Measurements from ENCODE around the gene CCDC9. TPM values are rescaled to one million over a fixed set of nuclear protein-coding genes. Genes with fewer than 3 reads are reported as not detected.

The CCDC9 gene
- 10 to 100 TPM; 13.2 to 33.1 (median 20.9) TPM for total RNA-seq
- 10 to 100 TPM; 16.2 to 42.8 (median 18.7) TPM for polyA plus RNA-seq

DNA sequence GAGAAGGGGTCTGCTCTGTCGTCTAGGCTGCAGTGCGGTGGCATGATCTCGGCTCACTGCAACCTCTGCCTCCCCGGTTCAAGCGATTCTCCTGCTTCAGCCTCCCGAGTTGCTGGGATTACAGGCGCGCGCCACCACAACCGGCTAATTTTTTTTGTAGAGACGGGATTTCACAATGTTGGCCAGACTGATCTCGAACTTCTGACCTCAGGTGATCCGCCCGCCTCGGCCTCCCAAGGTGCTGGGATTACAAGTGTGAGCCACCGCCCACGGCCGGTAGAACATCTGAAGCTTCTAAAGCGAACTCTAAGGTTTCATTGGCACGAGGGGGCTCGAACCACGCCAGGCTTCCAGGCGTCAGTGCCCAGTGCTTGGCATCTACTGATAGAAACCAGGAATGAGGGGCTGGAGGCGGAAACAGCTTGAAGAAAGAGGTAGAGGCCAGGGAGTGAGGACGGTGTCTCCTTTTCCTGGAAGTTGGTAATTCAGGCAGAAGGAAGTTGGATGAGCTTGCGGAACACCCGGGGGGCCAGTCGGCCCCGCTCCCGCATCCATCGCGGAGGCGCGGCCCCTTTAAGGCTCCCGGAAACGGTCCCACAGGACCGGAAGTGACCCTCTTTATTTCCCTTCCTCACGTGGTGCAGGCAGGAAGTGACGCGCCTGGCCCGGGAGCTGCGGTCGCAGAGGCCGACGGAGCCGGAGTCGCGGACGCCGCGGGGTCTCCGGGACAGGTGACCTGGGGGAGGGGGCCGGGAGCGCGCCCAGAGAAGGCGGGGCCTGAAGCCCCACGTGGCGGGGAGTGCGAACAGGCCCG, at the start of gene CCDC9:
CCDC9 (plus strand) TSS at position 647 of the 814 bp plus-strand sequence. CDS start 1,876 bp downstream, outside the sequence.
- H3K36me3 ChIP-seq = peaks cover 16 to 30% (median 26%) of the 10 kb centered on the region in 4 donors
- H3K27me3 ChIP-seq = no peaks in the 10 kb centered on the region
- no peaks in the 10 kb centered on the region for H3K9me3 ChIP-seq
- peak within 1 kb of the TSS; percentile 88 to 98 (median 92) for H3K27ac ChIP-seq
- intact Hi-C loops (cut with DNase I) = no loop called here
- 12 to 16% methylated on average over 60 of the region's 60 CpGs for WGBS, 2 donors
- H3K4me1 ChIP-seq = peaks cover 0 to 35% (median 30%) of the 10 kb centered on the region in 4 donors
- TF ChIP-seq, protein P1, sequence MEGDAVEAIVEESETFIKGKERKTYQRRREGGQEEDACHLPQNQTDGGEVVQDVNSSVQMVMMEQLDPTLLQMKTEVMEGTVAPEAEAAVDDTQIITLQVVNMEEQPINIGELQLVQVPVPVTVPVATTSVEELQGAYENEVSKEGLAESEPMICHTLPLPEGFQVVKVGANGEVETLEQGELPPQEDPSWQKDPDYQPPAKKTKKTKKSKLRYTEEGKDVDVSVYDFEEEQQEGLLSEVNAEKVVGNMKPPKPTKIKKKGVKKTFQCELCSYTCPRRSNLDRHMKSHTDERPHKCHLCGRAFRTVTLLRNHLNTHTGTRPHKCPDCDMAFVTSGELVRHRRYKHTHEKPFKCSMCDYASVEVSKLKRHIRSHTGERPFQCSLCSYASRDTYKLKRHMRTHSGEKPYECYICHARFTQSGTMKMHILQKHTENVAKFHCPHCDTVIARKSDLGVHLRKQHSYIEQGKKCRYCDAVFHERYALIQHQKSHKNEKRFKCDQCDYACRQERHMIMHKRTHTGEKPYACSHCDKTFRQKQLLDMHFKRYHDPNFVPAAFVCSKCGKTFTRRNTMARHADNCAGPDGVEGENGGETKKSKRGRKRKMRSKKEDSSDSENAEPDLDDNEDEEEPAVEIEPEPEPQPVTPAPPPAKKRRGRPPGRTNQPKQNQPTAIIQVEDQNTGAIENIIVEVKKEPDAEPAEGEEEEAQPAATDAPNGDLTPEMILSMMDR (IDR thresholded peaks at IDR 0.05) = no peak
- TF ChIP-seq POLR2A (IDR thresholded peaks at IDR 0.05) (peak; percentile 90 to 94), POLR2AphosphoS5 (IDR thresholded peaks at IDR 0.05) (peak; percentile 97 to 99 (median 98)), EP300 (IDR thresholded peaks at IDR 0.05) (peak in 1 of 4 donors; percentile 90)
- peak within 1 kb of the TSS; percentile 55 to 73 (median 65) for H3K4me3 ChIP-seq
- DNase-seq = peak; percentile 99

DNA sequence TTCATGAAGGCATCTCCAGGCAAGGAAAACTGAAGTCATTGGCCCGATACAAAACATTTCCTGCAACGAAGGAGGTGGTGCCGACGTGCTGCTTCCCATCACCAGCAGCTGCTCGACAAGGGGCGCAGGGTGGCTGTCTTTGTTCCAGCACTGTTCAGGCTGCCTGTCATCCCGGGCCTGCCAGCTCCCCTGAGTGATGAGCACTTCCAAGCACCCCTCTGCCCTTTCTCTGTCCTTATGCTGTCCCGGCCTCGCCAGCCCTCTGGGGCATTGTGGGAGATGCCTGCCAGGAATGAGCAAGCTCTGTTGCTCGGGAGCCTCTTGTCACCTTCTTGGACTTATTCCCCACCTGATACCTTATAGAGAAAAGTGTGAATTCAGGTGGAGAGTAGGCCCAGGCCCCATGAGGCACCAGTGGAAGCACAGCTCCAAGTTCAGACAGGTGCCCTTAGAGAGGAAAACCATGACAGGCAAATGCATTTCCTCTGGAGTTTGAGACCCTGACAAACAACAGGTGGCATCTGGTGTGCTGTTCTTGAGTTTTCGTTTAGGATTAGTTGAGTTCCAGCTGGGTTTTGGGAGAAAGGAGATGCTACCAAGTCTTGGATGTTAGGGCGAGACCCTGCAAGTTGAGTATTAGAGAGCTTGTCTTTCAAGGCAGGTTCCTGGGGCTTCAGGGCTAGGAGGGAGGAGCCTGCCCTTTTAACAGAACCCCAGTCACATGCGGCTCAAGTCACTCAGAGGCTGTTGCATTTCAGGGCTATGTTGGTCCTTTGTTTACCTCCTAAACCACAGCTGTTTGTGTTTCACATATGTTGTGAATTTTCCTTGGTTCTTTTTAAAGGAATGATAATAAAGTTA, 46.8 kb upstream of the CCDC9 start:
- intact Hi-C loops (cut with DNase I) = loop anchor here (1.0 to 5.0 kb wide), 2 partner anchors 35 to 57 kb away; no protein-coding TSS in a partner anchor
- Histone ChIP-seq H3K4me3 (no peak overlapping the region), H3K36me3 (peaks cover 10 to 54% (median 30%) of the 10 kb centered on the region in 4 donors), H3K9me3 (no peaks in the 10 kb centered on the region), H3K4me1 (peaks cover 0 to 13% (median 11%) of the 10 kb centered on the region in 4 donors), H3K27ac (peak overlapping the region; percentile 67 to 80 (median 75)), H3K27me3 (no peaks in the 10 kb centered on the region)
- 82 to 85% methylated on average over 13 of the region's 13 CpGs for WGBS, 2 donors
- no peak for DNase-seq
- TF ChIP-seq EP300 (IDR thresholded peaks at IDR 0.05) (no peak), POLR2A (IDR thresholded peaks at IDR 0.05) (no peak), POLR2AphosphoS5 (IDR thresholded peaks at IDR 0.05) (no peak)
- TF ChIP-seq, protein P1 (IDR thresholded peaks at IDR 0.05) = no peak

- Histone ChIP-seq H3K27ac (peak overlapping the region; percentile 67 to 80 (median 75)), H3K4me1 (peaks cover 0 to 13% (median 11%) of the 10 kb centered on the region in 4 donors), H3K9me3 (no peaks in the 10 kb centered on the region), H3K27me3 (no peaks in the 10 kb centered on the region), H3K36me3 (peaks cover 10 to 48% (median 24%) of the 10 kb centered on the region in 4 donors), H3K4me3 (no peak overlapping the region)
- TF ChIP-seq EP300 (IDR thresholded peaks at IDR 0.05) = no peak
- TF ChIP-seq, protein P1 (IDR thresholded peaks at IDR 0.05) = no peak
- TF ChIP-seq POLR2AphosphoS5 (IDR thresholded peaks at IDR 0.05) = no peak
- TF ChIP-seq POLR2A (IDR thresholded peaks at IDR 0.05) = no peak
- intact Hi-C loops (cut with DNase I) = loop anchor here (1.0 to 5.0 kb wide), 2 partner anchors 34 to 58 kb away; no protein-coding TSS in a partner anchor
- no peak for DNase-seq
These were observed 46.2 kb upstream of the CCDC9 start for GRCh38 chr19:47210180-47210490.

GRCh38 chr19:47210689-47211316, 45.5 kb upstream of the CCDC9 start:
- intact Hi-C loops (cut with DNase I) = loop anchor here (1.0 to 5.0 kb wide), 2 partner anchors 33 to 59 kb away; no protein-coding TSS in a partner anchor
- peak overlapping the region; percentile 67 to 80 (median 75) for H3K27ac ChIP-seq
- WGBS, 2 donors = 25 to 35% methylated on average over 19 of the region's 19 CpGs

More at GRCh38 chr19:47210689-47211316, 45.5 kb upstream of the CCDC9 start:
- peak; percentile 90 for DNase-seq
- Histone ChIP-seq H3K9me3 (no peaks in the 10 kb centered on the region), H3K4me1 (peaks cover 0 to 13% (median 11%) of the 10 kb centered on the region in 4 donors), H3K4me3 (no peak overlapping the region), H3K36me3 (peaks cover 10 to 41% (median 19%) of the 10 kb centered on the region in 4 donors), H3K27me3 (no peaks in the 10 kb centered on the region)
- TF ChIP-seq EP300 (IDR thresholded peaks at IDR 0.05) = peak in 1 of 4 donors; percentile 78
- TF ChIP-seq, protein P1 (IDR thresholded peaks at IDR 0.05) = peak; percentile 69 to 84 (median 76)
- TF ChIP-seq POLR2A (IDR thresholded peaks at IDR 0.05) = no peak
- TF ChIP-seq POLR2AphosphoS5 (IDR thresholded peaks at IDR 0.05) = peak in 2 of 4 donors; percentile 31 to 64

Data from sigmoid colon (tissue), 7 donors.